ENCODE measurements around the gene ANO2. TPM values are rescaled to one million over a fixed set of nuclear protein-coding genes. Genes with fewer than 3 reads are reported as not detected.

ANO2 gene
- polyA plus RNA-seq, 1 donor from 2014 or later, result 1.8 TPM

DNA sequence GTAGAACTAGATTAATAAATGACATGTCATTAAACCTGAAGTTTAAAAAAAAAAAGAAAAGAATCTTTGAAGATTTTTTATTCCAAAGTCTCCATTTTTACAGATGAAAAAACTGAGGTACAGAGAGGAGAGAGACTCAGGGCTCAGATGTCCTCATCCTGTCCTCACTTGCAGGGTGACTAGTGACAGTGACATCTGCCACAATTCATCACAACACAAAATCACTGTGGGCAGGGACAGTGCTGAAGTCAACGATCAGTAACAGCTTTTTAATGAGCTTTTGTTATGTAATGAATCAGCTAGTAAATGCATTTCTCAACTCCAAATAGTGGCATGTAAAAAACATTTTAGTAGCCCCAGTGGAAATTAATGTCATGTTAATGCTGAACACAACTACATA is 374.6 kb downstream of the ANO2 start:
- Histone ChIP-seq H3K36me3 (ENCODE audit: insufficient read depth, low read length) (no peaks in the 10 kb centered on the region), H3K27ac (ENCODE audit: low read length) (no peak overlapping the region), H4K20me1 (ENCODE audit: insufficient read depth) (no peaks in the 10 kb centered on the region), H3K27me3 (ENCODE audit: insufficient read depth, low read depth, low read length) (no peaks in the 10 kb centered on the region), H3K4me2 (ENCODE audit: low read length) (no peak overlapping the region), H3K9me2 (ENCODE audit: insufficient read depth, low read length) (no peaks in the 10 kb centered on the region), H3K9me3 (ENCODE audit: low read length) (no peaks in the 10 kb centered on the region), H3K4me3 (ENCODE audit: low read length) (no peak overlapping the region), H2AFZ (ENCODE audit: low read depth, low read length) (no peak overlapping the region), H3K79me2 (replicated peaks; ENCODE audit: insufficient read depth, low read length) (no peaks in the 10 kb centered on the region), H3K9ac (ENCODE audit: low read length) (no peak overlapping the region), H3F3A (ENCODE audit: insufficient read depth, low read length, poor library complexity, severe bottlenecking) (no peaks in the 10 kb centered on the region)
- TF ChIP-seq, protein P1, sequence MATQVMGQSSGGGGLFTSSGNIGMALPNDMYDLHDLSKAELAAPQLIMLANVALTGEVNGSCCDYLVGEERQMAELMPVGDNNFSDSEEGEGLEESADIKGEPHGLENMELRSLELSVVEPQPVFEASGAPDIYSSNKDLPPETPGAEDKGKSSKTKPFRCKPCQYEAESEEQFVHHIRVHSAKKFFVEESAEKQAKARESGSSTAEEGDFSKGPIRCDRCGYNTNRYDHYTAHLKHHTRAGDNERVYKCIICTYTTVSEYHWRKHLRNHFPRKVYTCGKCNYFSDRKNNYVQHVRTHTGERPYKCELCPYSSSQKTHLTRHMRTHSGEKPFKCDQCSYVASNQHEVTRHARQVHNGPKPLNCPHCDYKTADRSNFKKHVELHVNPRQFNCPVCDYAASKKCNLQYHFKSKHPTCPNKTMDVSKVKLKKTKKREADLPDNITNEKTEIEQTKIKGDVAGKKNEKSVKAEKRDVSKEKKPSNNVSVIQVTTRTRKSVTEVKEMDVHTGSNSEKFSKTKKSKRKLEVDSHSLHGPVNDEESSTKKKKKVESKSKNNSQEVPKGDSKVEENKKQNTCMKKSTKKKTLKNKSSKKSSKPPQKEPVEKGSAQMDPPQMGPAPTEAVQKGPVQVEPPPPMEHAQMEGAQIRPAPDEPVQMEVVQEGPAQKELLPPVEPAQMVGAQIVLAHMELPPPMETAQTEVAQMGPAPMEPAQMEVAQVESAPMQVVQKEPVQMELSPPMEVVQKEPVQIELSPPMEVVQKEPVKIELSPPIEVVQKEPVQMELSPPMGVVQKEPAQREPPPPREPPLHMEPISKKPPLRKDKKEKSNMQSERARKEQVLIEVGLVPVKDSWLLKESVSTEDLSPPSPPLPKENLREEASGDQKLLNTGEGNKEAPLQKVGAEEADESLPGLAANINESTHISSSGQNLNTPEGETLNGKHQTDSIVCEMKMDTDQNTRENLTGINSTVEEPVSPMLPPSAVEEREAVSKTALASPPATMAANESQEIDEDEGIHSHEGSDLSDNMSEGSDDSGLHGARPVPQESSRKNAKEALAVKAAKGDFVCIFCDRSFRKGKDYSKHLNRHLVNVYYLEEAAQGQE (IDR thresholded peaks at IDR 0.05; ENCODE audit: borderline replicate concordance), result no peak
- TF ChIP-seq EP300 (conservative IDR thresholded peaks at IDR 0.05; ENCODE audit: poor library complexity, severe bottlenecking) (no peak), EZH2 (IDR thresholded peaks at IDR 0.05; ENCODE audit: borderline replicate concordance, insufficient read depth, low read length, poor library complexity, severe bottlenecking) (no peak), CTCF (IDR thresholded peaks at IDR 0.05; ENCODE audit: poor library complexity, severe bottlenecking) (no peak), SMC3 (conservative IDR thresholded peaks at IDR 0.05; ENCODE audit: poor library complexity) (no peak), TAF1 (IDR thresholded peaks at IDR 0.05; ENCODE audit: low read depth) (no peak), MXI1 (conservative IDR thresholded peaks at IDR 0.05; ENCODE audit: poor library complexity, severe bottlenecking) (no peak), RAD21 (conservative IDR thresholded peaks at IDR 0.05) (no peak), POLR2AphosphoS5 (IDR thresholded peaks at IDR 0.05) (no peak)

- Histone ChIP-seq H3K9ac (ENCODE audit: low read length) (no peak overlapping the region), H3K27me3 (ENCODE audit: insufficient read depth, low read depth, low read length) (no peaks in the 10 kb centered on the region), H3K79me2 (replicated peaks; ENCODE audit: insufficient read depth, low read length) (no peaks in the 10 kb centered on the region), H3K4me2 (ENCODE audit: low read length) (no peak overlapping the region), H3K9me3 (ENCODE audit: low read length) (no peaks in the 10 kb centered on the region), H3K9me2 (ENCODE audit: insufficient read depth, low read length) (no peaks in the 10 kb centered on the region), H2AFZ (ENCODE audit: low read depth, low read length) (no peak overlapping the region), H3K27ac (ENCODE audit: low read length) (no peak overlapping the region), H4K20me1 (ENCODE audit: insufficient read depth) (no peaks in the 10 kb centered on the region), H3F3A (ENCODE audit: insufficient read depth, low read length, poor library complexity, severe bottlenecking) (no peaks in the 10 kb centered on the region), H3K4me3 (ENCODE audit: low read length) (no peak overlapping the region), H3K36me3 (ENCODE audit: insufficient read depth, low read length) (no peaks in the 10 kb centered on the region)
- TF ChIP-seq, protein P1 (IDR thresholded peaks at IDR 0.05; ENCODE audit: borderline replicate concordance), result no peak
- TF ChIP-seq TAF1 (IDR thresholded peaks at IDR 0.05; ENCODE audit: low read depth) (no peak), EP300 (conservative IDR thresholded peaks at IDR 0.05; ENCODE audit: poor library complexity, severe bottlenecking) (no peak), CTCF (IDR thresholded peaks at IDR 0.05; ENCODE audit: poor library complexity, severe bottlenecking) (no peak), RAD21 (conservative IDR thresholded peaks at IDR 0.05) (no peak), SMC3 (conservative IDR thresholded peaks at IDR 0.05; ENCODE audit: poor library complexity) (no peak), EZH2 (IDR thresholded peaks at IDR 0.05; ENCODE audit: borderline replicate concordance, insufficient read depth, low read length, poor library complexity, severe bottlenecking) (no peak), POLR2AphosphoS5 (IDR thresholded peaks at IDR 0.05) (no peak), MXI1 (conservative IDR thresholded peaks at IDR 0.05; ENCODE audit: poor library complexity, severe bottlenecking) (no peak)
Observed at GRCh38 chr12:5568325-5568981, 376.6 kb downstream of the ANO2 start.

Measured in neural cell (in vitro differentiated cells).